ENCODE results near the gene RGS14. TPM values are rescaled to one million over a fixed set of nuclear protein-coding genes. Genes with fewer than 3 reads are reported as not detected.

RGS14 gene
- polyA plus RNA-seq, 1 donor (not counting 4 experiments of a cell fraction or from before 2014, with no cell fraction given): 8.6 TPM

GRCh38 chr5:177372910-177373309, 15.2 kb downstream of the RGS14 start:
- Histone ChIP-seq H3K36me3 (ENCODE audit: control insufficient read depth in 2 of 2, extremely low read depth in 1 of 2, insufficient read depth in 2 of 2, low read length in 2 of 2) (peaks cover 0 to 15% of the 10 kb centered on the region in 2 experiments), H3K9me3 (ENCODE audit: control insufficient read depth, low read depth, low read length) (no peaks in the 10 kb centered on the region), H3K4me2 (ENCODE audit: control insufficient read depth, extremely low read depth, insufficient read depth, low read depth, low read length) (no peak overlapping the region), H3K4me1 (ENCODE audit: control insufficient read depth, extremely low read depth, insufficient read depth, low read length) (peaks cover 42% of the 10 kb centered on the region), H3K27me3 (ENCODE audit: control insufficient read depth, extremely low read depth, insufficient read depth, low read length) (no peaks in the 10 kb centered on the region), H4K20me1 (ENCODE audit: control insufficient read depth, extremely low read depth, insufficient read depth, low read length) (no peaks in the 10 kb centered on the region), H3K79me2 (ENCODE audit: control insufficient read depth, insufficient read depth, low read length) (no peaks in the 10 kb centered on the region), H3K27ac (ENCODE audit: control insufficient read depth, insufficient read depth, low read length) (no peak overlapping the region), H3K9ac (ENCODE audit: control insufficient read depth, extremely low read depth, insufficient read depth, low read length) (no peak overlapping the region), H3K4me3 (ENCODE audit: control insufficient read depth in 2 of 3, extremely low read depth in 1 of 3, insufficient read depth in 2 of 3, low read depth in 1 of 3, low read length in 3 of 3) (no peak overlapping the region), H3K9me1 (ENCODE audit: control insufficient read depth, extremely low read depth, insufficient read depth, low read length) (no peaks in the 10 kb centered on the region), H2AFZ (ENCODE audit: control insufficient read depth, low read length) (no peak overlapping the region)
- TF ChIP-seq CTCF (optimal IDR thresholded peaks at IDR 0.05 in 1 of 3, IDR thresholded peaks at IDR 0.05 in 1 of 3, conservative IDR thresholded peaks at IDR 0.05 in 1 of 3; ENCODE audit: extremely low read depth in 1 of 3, insufficient read depth in 2 of 3, low read length in 3 of 3): no peak
- no peak for TF ChIP-seq EZH2 (IDR thresholded peaks at IDR 0.05; ENCODE audit: low read length)
- DNase-seq (ENCODE audit: low read depth, low spot score): no peak
- no peak for FAIRE-seq
- dilution Hi-C loops (cut with MboI; ENCODE audit: extremely low pct_ligation_motif_present, low sequenced_read_pairs): no loop called here

- H3K9ac ChIP-seq (ENCODE audit: control insufficient read depth, extremely low read depth, insufficient read depth, low read length): no peak overlapping the region
- no peak for DNase-seq (ENCODE audit: low read depth, low spot score)
- TF ChIP-seq CTCF (optimal IDR thresholded peaks at IDR 0.05 in 1 of 3, IDR thresholded peaks at IDR 0.05 in 1 of 3, conservative IDR thresholded peaks at IDR 0.05 in 1 of 3; ENCODE audit: extremely low read depth in 1 of 3, insufficient read depth in 2 of 3, low read length in 3 of 3) (no peak), EZH2 (IDR thresholded peaks at IDR 0.05; ENCODE audit: low read length) (no peak)
- H3K4me3 ChIP-seq (ENCODE audit: control insufficient read depth in 2 of 3, extremely low read depth in 1 of 3, insufficient read depth in 2 of 3, low read depth in 1 of 3, low read length in 3 of 3): peak overlapping the region in 2 of 3 experiments; percentile 27 to 32
- H3K9me3 ChIP-seq (ENCODE audit: control insufficient read depth, low read depth, low read length): no peaks in the 10 kb centered on the region
- H3K79me2 ChIP-seq (ENCODE audit: control insufficient read depth, insufficient read depth, low read length): no peaks in the 10 kb centered on the region
- H3K27me3 ChIP-seq (ENCODE audit: control insufficient read depth, extremely low read depth, insufficient read depth, low read length): no peaks in the 10 kb centered on the region
- H4K20me1 ChIP-seq (ENCODE audit: control insufficient read depth, extremely low read depth, insufficient read depth, low read length): no peaks in the 10 kb centered on the region
- H3K9me1 ChIP-seq (ENCODE audit: control insufficient read depth, extremely low read depth, insufficient read depth, low read length): peaks cover 2% of the 10 kb centered on the region
- no peak overlapping the region for H3K27ac ChIP-seq (ENCODE audit: control insufficient read depth, insufficient read depth, low read length)
- FAIRE-seq: no peak
- peaks cover 35% of the 10 kb centered on the region for H3K4me1 ChIP-seq (ENCODE audit: control insufficient read depth, extremely low read depth, insufficient read depth, low read length)
- peaks cover 0 to 7% of the 10 kb centered on the region in 2 experiments for H3K36me3 ChIP-seq (ENCODE audit: control insufficient read depth in 2 of 2, extremely low read depth in 1 of 2, insufficient read depth in 2 of 2, low read length in 2 of 2)
- dilution Hi-C loops (cut with MboI; ENCODE audit: extremely low pct_ligation_motif_present, low sequenced_read_pairs): no loop called here
- peak overlapping the region; percentile 70 for H3K4me2 ChIP-seq (ENCODE audit: control insufficient read depth, extremely low read depth, insufficient read depth, low read depth, low read length)
- peak overlapping the region; percentile 49 for H2AFZ ChIP-seq (ENCODE audit: control insufficient read depth, low read length)
These were observed 16.1 kb downstream of the RGS14 start for GRCh38 chr5:177373806-177374205.
